Transverse colon (tissue), 3 donors: ENCODE results near the gene ITPR2.

Experiments used
- CTCF ChIP-seq, 5 experiments: fragments of 200-600 bp in 3 of 5; fragments of 450-650 bp in 2 of 5; sonication (generic) in 3 of 5; IDR thresholded peaks; 1 replicate in 2 of 5; 2 replicates in 3 of 5; pipeline ENCODE4 v1.5.1; 2016 to 2017; ENCODE audit warnings: antibody characterized with exemption in 5 of 5, inconsistent platforms in 3 of 5, mild to moderate bottlenecking in 2 of 5, moderate library complexity in 1 of 5
- POLR2A ChIP-seq: fragments of 450-650 bp; IDR thresholded peaks from one replicate; pipeline ENCODE4 v1.6.1; 2016; ENCODE audit warnings: antibody characterized with exemption, mild to moderate bottlenecking, moderate library complexity

GRCh38 chr12:26680727-26681455 lies 152.1 kb downstream of the ITPR2 start:
- TF ChIP-seq CTCF (IDR thresholded peaks at IDR 0.05) = no peak
- TF ChIP-seq POLR2A = no peak
